GM18505 (cell line): ENCODE measurements around the gene MDN1.
"Not testable (repeated sequence)": the region's sequence is repeated elsewhere in the genome, so short reads cannot be mapped to it uniquely, and the experiment has no call there.

Source experiments
- ATAC-seq: cut with Tn5 transposase; IDR thresholded peaks from one replicate; pipeline ENCODE4 v1.9.1; 2021; ENCODE audit not compliant: unreplicated experiment
- POLR2A ChIP-seq: IDR thresholded peaks from 4 replicates; pipeline ENCODE4 v1.6.1; 2011; ENCODE audit warnings: borderline replicate concordance; ENCODE audit not compliant: insufficient read depth, insufficient read length; ENCODE audit errors: extremely low read depth

Gene MDN1

DNA sequence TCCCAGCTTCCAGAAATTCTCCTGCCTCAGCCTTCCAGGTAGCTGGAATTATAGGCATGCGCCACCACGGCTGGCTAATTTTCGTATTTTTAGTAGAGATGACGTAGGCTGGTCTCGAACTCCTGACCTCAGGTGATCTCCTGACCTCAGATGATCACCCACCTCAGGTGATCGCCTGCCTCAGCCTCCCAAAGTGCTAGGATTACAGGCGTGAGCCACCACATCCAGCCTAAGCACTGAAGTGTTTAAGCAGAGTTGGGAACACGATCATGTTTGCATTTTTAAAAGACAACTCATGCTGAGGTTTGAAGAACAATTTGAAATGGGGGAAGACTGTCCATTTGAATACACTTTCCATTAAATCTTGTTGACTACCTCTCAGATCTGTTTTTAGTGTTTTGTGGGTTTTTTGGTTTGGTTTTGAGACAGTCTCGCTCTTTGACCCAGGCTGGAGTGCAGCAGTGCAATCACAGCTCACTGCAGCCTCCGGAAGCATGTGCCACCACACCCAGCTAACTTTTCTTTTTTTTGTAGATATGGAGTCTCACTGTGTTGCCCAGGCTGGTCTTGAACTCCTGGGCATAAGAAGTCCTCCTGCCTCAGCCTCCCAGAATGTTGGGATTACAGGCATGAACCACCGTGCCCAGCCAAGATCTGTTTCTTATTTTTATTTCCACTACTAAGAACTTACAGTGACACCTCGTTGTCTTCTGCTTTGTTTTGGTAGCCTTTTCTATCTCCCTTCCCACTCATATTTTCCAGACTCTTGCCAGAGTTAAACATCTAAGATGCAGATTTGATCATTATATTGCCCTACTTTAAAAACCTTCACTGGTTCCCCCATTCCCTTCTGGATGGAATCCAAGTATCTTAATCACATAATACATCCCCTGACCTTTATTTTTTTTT is 15.5 kb upstream of the MDN1 start:
- ATAC-seq, result peak; percentile 92

GRCh38 chr6:89830170-89830809 is 10.7 kb upstream of the MDN1 start:
- no peak for ATAC-seq
- TF ChIP-seq POLR2A, result no peak

More for the DNA sequence above, 15.5 kb upstream of the MDN1 start:
- no peak for TF ChIP-seq POLR2A

GRCh38 chr6:89829472-89830169 is 10.0 kb upstream of the MDN1 start, which contains the start of gene CASP8AP2:
CASP8AP2 (plus strand) TSS chr6:89829880.
- ATAC-seq, result peak; percentile 98
- peak; percentile 78 for TF ChIP-seq POLR2A

GRCh38 chr6:89828988-89829471 is 9.4 kb upstream of the MDN1 start:
- ATAC-seq, result peak; percentile 34
- no peak for TF ChIP-seq POLR2A

GRCh38 chr6:89828475-89828987 is 8.9 kb upstream of the MDN1 start:
- ATAC-seq, result not testable (repeated sequence)

- no peak for ATAC-seq
- no peak for TF ChIP-seq POLR2A
Observed at GRCh38 chr6:89826029-89826528, 6.5 kb upstream of the MDN1 start.

GRCh38 chr6:89818977-89819335 is 638 bp downstream of the MDN1 start:
- TF ChIP-seq POLR2A, result no peak
- ATAC-seq, result peak; percentile 11

DNA sequence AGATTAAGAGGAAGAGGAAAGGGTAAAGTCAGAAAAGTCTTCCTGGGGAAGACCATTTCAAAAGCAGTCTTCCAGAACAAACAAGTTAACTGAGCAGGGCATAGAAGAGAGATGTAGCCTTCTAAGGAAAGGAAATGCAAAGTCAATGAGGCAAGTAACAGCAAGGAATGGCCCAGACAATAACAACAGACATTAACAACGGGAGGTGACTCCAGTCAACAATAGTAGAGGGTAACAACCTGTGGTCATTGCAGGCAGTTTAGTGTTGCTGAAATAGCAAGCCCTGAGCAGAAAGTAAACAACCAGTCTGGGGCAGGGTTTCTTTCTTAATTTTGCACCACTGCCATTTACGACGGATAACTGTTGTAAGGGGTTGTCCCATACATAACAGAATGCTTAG is 2.1 kb downstream of the MDN1 start:
- ATAC-seq, result no peak
- no peak for TF ChIP-seq POLR2A

DNA sequence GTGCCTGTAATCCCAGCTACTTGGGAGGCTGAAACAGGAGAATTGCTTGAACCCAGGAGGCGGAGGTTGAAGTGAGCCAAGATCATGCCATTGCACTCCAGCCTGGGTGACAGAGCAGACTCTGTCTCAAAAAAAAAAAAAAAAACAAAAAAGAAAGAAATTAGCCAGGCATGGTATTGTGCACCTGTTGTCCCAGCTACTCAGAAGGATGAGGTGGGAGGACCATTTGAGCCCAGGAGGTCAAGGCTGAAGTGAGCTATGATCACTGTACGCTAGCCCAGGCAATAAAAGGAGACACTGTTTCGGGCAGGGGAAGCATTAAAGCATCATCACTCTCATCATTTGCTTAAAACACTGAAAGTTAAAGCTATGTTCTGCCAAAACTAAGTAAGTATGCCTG is 6.2 kb downstream of the MDN1 start:
- ATAC-seq, result not testable (repeated sequence)

GRCh38 chr6:89807581-89807980 is 12.0 kb downstream of the MDN1 start:
- ATAC-seq, result no peak
- TF ChIP-seq POLR2A, result no peak

DNA sequence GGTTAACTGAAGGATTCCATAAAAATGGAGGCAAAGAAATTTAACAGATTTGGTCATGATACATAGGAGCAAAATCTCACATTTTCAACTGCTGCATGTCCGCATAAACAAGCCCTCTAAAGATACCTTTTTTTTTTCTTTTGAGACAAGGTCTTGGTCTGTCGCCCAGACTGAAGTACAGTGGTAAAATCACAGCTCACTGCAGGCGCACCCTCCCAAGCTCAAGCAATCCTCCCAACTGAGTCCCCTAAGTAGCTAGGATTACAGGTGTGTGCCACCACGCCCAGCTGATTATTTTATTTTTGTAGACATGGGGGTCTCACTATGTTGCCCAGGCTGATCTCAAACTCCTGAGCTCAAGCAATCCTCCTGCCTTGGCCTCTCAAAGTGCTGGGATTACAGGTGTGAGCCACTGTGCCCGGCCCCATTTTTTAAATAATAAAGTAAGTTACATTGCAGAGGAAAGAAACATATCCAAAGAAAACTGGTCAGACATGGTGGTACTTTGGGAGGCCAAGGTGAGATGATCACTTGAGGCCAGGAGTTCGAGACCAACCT is 13.7 kb downstream of the MDN1 start:
- no peak for ATAC-seq
- TF ChIP-seq POLR2A, result no peak

DNA sequence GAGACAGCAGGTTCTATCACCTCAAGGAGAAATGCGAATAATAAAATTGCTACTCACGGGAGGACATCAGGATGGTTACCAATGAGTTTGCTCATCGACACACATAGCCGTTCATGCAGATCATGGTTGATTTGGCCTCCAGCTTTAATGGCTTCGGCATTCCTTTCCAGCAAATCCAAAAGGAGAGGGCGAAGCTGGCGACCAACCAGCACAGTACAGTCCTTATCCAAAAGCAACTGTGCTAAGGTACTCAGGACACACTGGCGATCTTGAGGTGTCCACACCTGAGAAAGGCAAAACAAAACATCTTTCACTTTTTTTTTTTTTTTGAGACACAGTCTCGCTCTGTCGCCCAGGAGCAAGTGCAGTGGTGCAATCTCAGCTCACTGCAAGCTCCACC is 16.3 kb downstream of the MDN1 start:
- ATAC-seq, result no peak
- TF ChIP-seq POLR2A, result no peak

- TF ChIP-seq POLR2A, result no peak
- ATAC-seq, result no peak
Observed at GRCh38 chr6:89799756-89800155, 19.8 kb downstream of the MDN1 start.

DNA sequence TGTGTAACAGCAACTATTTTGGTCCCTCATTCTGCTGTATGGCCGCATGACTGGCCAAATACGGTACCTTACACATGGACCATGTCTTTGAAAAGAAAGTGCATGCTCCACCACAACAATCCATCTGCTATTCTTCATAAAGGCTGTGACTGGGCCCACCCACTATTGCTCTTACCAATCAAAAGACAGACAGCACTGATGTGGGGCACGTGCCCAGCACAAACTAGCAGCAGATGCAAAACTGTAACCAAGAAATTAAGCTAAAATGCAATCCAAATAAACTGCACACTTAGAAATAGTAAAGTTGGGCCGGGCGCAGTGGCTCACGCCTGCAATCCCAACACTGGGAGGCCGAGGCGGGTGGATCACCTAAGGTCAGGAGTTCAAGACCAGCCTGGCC is 20.5 kb downstream of the MDN1 start:
- no peak for ATAC-seq
- no peak for TF ChIP-seq POLR2A

DNA sequence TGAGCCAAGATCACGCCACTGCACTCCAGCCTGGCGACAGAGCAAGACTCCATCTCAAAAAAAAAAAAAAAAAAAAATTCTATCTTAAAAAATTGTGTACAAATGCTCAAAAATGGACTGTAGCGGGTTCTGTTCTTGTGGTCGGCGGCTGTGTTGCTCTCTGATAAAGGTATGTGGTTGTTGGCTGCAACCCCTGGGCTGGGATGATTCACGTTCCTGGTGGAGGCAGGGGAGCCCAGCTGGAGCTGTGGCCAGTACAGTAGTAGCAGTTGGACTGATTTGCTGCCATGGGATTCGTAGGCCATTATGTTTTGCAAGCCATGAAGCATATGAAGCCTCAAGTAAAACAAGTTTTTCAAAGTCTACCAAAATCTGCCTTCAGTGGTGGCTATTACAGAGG is 22.3 kb downstream of the MDN1 start:
- no peak for TF ChIP-seq POLR2A
- no peak for ATAC-seq
